ENCODE results near the gene TADA2A. TPM values are rescaled to one million over a fixed set of nuclear protein-coding genes. Genes with fewer than 3 reads are reported as not detected.
"Not testable (repeated sequence)": the region's sequence is repeated elsewhere in the genome, so short reads cannot be mapped to it uniquely, and the experiment has no call there.

Gene TADA2A
- total and polyA plus RNA-seq, 2 donors = 12.4 to 33.9 TPM

DNA sequence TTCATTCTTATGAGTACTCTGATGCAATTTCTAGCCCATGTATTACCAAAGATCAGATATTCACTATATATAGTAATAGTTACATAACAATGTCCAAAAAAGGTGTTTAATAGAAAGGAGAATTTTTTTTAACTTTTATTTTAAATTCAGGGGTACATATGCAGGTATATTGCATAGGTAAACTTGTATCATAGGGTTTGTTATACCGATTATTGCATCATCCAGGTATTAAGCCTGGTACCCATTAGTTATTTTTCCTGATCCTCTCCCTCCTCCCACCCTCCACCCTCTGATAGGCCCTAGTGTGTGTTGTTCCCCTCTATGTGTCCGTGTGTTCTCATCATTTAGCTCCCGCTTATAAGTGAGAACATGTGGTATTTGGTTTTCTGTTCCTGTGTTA is 51.1 kb downstream of the TADA2A start:
- not testable (repeated sequence) for H3K36me3 ChIP-seq (ENCODE audit: insufficient read depth); H3K27ac ChIP-seq (ENCODE audit: low read depth); H3K4me1 ChIP-seq (ENCODE audit: insufficient read depth); H3K4me3 ChIP-seq (ENCODE audit: low read depth, low read length); DNase-seq (ENCODE audit: extremely low spot score)
- 57% methylated on average over 3 of the region's 3 CpGs for WGBS

DNA sequence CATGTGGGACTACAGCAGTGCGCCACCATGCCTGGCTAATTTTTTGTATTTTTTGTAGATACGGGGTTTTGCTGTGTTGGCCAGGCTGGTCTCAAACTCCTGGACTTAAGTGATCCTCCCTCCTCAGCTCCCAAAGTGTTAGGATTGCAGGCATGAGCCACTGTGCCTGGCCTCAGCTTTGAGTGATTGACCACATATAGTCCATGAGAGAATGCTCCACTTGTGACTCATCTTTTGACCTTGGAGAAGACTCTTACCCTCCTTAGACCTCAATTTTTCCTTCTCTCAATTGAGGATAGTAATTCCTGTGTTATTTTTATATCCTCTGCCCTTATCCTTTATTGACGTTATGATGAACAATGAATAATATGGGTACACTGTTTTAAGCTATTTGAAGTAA is 52.1 kb downstream of the TADA2A start:
- Histone ChIP-seq H3K36me3 (ENCODE audit: insufficient read depth) (no peaks in the 10 kb centered on the region), H3K4me3 (ENCODE audit: low read depth, low read length) (no peak overlapping the region), H3K27ac (ENCODE audit: low read depth) (no peak overlapping the region), H3K4me1 (ENCODE audit: insufficient read depth) (no peaks in the 10 kb centered on the region)
- no peak for DNase-seq (ENCODE audit: extremely low spot score)
- WGBS = 95% methylated on average over 3 of the region's 3 CpGs

DNA sequence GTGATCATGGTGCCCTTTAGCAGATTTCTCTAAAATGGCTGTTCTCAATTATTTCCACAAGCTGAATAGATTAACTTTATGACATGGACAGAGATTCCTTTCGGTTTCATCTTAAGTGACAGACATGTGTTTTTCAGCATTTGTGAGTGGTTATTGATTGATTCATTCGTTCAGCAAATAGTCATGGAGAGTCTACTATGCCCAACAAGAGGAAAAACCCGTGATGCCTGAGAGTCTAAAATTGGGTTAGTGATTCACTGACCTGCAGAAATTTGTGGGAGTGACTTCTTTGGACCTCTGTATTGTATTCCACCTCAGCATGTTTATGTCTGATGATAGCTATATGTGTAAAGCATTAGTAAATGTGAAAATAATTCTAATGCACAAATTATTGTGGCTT is 55.0 kb downstream of the TADA2A start:
- 91% methylated on average over 3 of the region's 3 CpGs for WGBS
- no peak for DNase-seq (ENCODE audit: extremely low spot score)
- H3K36me3 ChIP-seq (ENCODE audit: insufficient read depth) = peaks cover 2% of the 10 kb centered on the region

DNA sequence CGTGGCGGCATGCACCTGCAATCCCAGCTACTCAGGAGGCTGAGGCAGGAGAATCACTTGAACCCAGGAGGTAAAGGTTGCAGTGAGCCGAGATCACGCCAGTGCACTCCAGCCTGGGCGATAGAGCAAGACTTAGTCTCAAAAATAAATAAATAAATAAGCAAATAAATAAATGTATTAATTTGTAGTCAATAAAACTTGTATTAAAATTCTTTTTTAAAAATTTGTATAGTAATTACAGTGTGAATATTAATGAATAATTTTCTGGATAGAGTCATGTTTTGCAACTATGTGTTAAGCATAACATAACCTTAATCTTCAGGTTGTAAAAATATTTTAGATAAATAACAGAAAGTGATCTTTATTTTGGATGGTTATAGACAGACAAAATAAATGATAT is 55.8 kb downstream of the TADA2A start:
- Histone ChIP-seq H3K4me3 (ENCODE audit: low read depth, low read length) (no peak overlapping the region), H3K36me3 (ENCODE audit: insufficient read depth) (peaks cover 2% of the 10 kb centered on the region), H3K4me1 (ENCODE audit: insufficient read depth) (no peaks in the 10 kb centered on the region), H3K27ac (ENCODE audit: low read depth) (no peak overlapping the region)
- no peak for DNase-seq (ENCODE audit: extremely low spot score)
- 97% methylated on average over 5 of the region's 5 CpGs for WGBS

More for the DNA sequence above, 55.0 kb downstream of the TADA2A start:
- H3K4me3 ChIP-seq (ENCODE audit: low read depth, low read length) = no peak overlapping the region
- H3K27ac ChIP-seq (ENCODE audit: low read depth) = no peak overlapping the region
- H3K4me1 ChIP-seq (ENCODE audit: insufficient read depth) = no peaks in the 10 kb centered on the region

DNA sequence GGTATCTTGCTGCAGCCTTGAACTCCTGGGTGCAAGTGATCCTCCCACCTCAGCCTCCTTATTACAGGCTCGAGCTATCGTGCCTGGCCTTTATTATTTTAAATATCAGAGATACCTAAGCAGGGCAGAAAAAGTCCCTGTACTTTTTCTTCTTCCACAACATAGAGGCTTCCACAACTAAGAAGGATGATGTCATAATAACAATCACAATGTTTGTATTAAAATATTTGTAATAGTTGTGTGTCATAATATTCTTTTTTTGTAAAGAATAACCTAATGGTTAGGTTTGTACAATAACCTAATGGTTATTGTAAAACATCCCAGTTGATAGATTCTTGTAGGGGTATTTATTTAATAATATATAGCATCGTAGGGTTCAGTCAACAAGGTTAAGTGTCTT is 56.4 kb downstream of the TADA2A start:
- Histone ChIP-seq H3K36me3 (ENCODE audit: insufficient read depth) (peaks cover 2% of the 10 kb centered on the region), H3K4me3 (ENCODE audit: low read depth, low read length) (no peak overlapping the region)
- WGBS = 94% methylated on average over 3 of the region's 3 CpGs

DNA sequence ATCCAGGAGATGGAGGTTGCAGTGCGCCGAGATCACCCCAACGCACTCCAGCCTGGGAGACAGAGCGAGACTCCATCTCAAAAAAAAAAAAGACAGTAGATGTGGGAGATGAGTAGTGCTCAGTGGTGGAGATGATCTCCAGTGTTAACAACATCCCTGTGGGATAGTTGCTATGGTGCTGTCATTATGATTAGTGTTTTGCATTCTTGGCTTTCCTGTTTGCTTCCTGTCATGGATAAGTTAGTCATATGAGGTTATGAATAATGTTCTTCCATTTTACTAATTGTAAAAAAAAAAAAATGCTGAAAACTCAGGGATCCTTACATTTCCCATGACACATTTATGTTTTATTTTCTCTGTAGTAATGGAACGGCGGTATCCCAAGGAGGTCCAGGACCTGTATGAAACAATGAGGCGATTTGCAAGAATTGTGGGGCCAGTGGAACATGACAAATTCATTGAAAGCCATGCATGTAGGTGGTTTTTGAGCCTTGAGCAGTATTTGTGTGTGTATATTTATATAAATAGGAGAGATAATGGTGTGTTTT is 58.5 kb downstream of the TADA2A start:
- no peak for DNase-seq (ENCODE audit: extremely low spot score)
- Histone ChIP-seq H3K4me3 (ENCODE audit: low read depth, low read length) (no peak overlapping the region), H3K27ac (ENCODE audit: low read depth) (no peak overlapping the region), H3K36me3 (ENCODE audit: insufficient read depth) (peaks cover 2% of the 10 kb centered on the region), H3K4me1 (ENCODE audit: insufficient read depth) (no peaks in the 10 kb centered on the region)
- WGBS = 94% methylated on average over 7 of the region's 7 CpGs

More for the DNA sequence above, 56.4 kb downstream of the TADA2A start:
- H3K4me1 ChIP-seq (ENCODE audit: insufficient read depth) = no peaks in the 10 kb centered on the region
- DNase-seq (ENCODE audit: extremely low spot score) = no peak
- H3K27ac ChIP-seq (ENCODE audit: low read depth) = no peak overlapping the region

DNA sequence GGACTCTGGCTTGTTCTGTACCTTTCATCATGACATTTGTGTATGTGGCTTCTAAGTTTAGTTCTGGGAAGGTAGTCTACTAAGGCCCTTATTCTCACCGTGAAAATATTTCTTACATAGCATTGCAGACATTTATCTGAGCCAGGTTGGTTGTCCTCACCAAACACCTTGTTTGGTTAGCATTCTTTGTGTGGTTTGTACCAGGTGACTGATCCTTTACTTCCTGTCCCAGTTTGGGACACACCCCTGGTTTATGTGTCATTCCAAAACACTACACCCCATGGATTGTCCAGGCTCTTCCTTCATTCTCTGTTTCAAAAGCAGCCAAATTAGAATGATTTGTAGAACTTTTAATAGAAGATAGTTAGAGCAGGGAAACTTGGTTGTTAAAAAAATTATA is 59.8 kb downstream of the TADA2A start:
- whole genome bisulfite sequencing = 97% methylated on average over 1 of the region's 1 CpG
- H3K36me3 ChIP-seq (ENCODE audit: insufficient read depth) = peaks cover 7% of the 10 kb centered on the region
- no peaks in the 10 kb centered on the region for H3K4me1 ChIP-seq (ENCODE audit: insufficient read depth)
- no peak overlapping the region for H3K27ac ChIP-seq (ENCODE audit: low read depth)
- no peak for DNase-seq (ENCODE audit: extremely low spot score)
- no peak overlapping the region for H3K4me3 ChIP-seq (ENCODE audit: low read depth, low read length)

DNA sequence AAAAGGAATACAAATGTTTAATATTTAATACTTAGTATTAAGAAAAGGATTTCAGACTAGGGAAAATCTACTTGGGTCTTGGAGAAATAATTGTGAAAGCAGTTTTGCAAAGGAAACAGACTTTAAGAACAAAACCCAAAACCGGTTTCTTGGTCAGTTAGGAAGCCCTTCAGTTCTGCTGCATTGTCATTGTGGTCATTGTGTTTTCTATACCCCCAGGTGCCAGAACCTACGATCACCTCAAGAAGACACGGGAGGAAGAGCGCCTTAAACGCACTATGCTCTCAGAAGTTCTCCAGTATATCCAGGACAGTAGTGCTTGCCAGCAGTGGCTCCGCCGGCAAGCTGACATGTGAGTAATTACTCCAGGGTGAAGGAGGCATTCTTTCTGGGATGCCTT is 63.5 kb downstream of the TADA2A start:
- no peak for DNase-seq (ENCODE audit: extremely low spot score)
- WGBS = 92% methylated on average over 7 of the region's 7 CpGs
- H3K4me1 ChIP-seq (ENCODE audit: insufficient read depth) = no peaks in the 10 kb centered on the region
- no peak overlapping the region for H3K27ac ChIP-seq (ENCODE audit: low read depth)
- peaks cover 8% of the 10 kb centered on the region for H3K36me3 ChIP-seq (ENCODE audit: insufficient read depth)
- no peak overlapping the region for H3K4me3 ChIP-seq (ENCODE audit: low read depth, low read length)

DNA sequence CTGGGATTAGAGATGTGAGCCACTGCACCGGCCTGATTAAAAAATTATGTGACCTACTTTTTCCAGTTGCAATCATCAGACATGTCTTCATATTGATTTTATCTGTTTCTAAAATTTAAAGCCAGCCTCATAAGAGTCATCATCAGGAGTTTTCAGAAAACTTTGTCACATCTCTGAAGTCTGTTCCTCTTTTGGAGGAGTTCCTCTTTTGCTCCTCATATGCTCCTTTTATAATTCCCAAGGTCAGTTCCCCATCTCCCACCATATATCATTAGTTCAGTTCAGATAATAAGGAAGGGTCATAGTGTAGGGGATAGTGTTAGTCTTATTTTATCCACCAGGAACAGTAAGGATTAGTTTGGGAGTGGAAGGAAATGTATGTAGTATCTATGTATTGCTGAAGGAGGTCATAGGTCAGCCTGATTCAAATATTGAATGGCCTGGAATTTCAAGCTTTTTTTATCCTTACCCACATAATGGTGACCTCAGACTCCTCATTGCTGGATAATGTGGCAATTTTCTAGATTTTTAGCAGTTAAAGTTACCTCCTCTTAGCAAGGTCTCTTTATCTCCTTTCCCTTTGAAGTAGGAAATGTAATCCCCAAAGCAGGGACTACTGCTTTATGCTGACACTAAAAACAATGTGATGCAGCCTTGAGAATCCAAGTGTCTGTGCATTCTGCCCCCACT is 69.2 kb downstream of the TADA2A start:
- no peaks in the 10 kb centered on the region for H3K4me1 ChIP-seq (ENCODE audit: insufficient read depth)
- H3K4me3 ChIP-seq (ENCODE audit: low read depth, low read length) = no peak overlapping the region
- DNase-seq (ENCODE audit: extremely low spot score) = no peak
- peaks cover 7% of the 10 kb centered on the region for H3K36me3 ChIP-seq (ENCODE audit: insufficient read depth)
- 83% methylated on average over 1 of the region's 1 CpG for WGBS
- H3K27ac ChIP-seq (ENCODE audit: low read depth) = no peak overlapping the region

DNA sequence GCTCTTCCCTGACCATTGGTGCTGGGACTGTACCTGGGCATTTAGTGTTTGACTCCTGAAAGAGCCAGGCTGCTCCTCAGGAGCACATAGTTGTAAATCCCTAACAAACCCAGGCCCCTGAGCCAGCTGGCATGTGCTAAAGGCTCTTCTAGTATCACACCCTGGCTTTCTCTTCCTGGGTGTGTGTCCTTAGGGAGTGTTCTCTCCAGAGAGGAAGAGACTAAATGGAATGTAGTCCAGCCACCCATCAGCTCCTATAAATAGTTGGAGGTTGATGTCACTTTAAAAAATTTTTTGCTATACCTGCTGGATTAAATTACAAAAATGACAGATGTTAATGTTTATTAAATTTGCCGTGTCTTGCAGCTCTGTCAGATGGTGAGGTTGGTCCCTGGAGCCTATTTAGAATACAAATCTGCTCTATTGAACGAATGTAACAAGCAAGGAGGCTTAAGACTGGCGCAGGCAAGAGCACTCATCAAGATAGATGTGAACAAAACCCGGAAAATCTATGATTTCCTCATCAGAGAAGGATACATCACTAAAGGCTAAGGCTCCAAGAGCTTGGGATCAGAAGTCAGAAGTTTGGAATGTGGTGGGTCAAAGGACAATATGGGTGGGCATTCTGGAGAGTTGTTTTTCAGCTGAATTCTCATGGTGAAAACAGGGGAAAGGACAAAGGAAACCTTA is 69.9 kb downstream of the TADA2A start:
- Histone ChIP-seq H3K36me3 (ENCODE audit: insufficient read depth) (peaks cover 5% of the 10 kb centered on the region), H3K27ac (ENCODE audit: low read depth) (no peak overlapping the region), H3K4me1 (ENCODE audit: insufficient read depth) (no peaks in the 10 kb centered on the region), H3K4me3 (ENCODE audit: low read depth, low read length) (no peak overlapping the region)
- no peak for DNase-seq (ENCODE audit: extremely low spot score)
- WGBS = 75% methylated on average over 4 of the region's 4 CpGs

DNA sequence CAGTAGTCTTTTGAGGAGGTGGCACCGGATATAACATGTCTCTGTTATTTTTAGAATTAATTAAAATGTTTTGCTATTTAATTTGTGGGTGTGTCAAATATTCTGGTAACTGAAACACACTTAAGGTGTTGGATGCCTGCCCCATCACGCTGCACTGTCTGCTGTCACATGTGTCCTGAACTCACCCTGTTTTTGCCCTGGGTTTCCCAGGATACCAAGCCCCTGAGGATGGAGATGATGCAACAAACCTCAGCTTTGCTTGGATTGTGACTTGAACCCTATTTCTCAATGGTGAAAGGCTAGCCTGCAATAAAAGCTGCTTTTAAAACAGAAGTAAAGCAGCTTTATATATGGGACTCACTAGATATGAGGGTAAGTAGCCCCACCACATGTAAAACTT is 71.5 kb downstream of the TADA2A start:
- Histone ChIP-seq H3K4me1 (ENCODE audit: insufficient read depth) (no peaks in the 10 kb centered on the region), H3K4me3 (ENCODE audit: low read depth, low read length) (no peak overlapping the region), H3K36me3 (ENCODE audit: insufficient read depth) (peaks cover 5% of the 10 kb centered on the region), H3K27ac (ENCODE audit: low read depth) (no peak overlapping the region)
- no peak for DNase-seq (ENCODE audit: extremely low spot score)
- 83% methylated on average over 2 of the region's 2 CpGs for WGBS

DNA sequence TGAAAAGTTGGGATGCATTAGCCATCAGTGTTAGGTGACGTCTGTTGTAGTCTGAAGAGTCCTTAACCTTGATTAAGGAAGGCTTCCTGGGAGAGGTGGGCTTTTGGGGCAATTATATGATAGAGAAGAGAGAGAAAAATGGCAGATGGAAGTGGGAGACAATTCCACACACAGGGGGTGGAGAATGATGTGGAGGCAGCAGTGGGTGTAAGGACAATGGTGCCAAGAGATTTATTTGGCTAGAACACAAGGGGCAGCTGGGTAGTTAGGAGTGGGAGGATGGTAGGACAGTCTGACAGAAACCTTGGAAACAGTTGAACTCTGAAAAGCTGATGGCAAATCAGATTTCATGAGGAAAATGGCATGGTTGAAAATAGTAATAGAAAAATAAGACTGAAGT is 72.3 kb downstream of the TADA2A start:
- H3K36me3 ChIP-seq (ENCODE audit: insufficient read depth) = peaks cover 5% of the 10 kb centered on the region
- DNase-seq (ENCODE audit: extremely low spot score) = no peak
- H3K4me1 ChIP-seq (ENCODE audit: insufficient read depth) = no peaks in the 10 kb centered on the region
- no peak overlapping the region for H3K27ac ChIP-seq (ENCODE audit: low read depth)
- WGBS = 93% methylated on average over 1 of the region's 1 CpG
- no peak overlapping the region for H3K4me3 ChIP-seq (ENCODE audit: low read depth, low read length)

DNA sequence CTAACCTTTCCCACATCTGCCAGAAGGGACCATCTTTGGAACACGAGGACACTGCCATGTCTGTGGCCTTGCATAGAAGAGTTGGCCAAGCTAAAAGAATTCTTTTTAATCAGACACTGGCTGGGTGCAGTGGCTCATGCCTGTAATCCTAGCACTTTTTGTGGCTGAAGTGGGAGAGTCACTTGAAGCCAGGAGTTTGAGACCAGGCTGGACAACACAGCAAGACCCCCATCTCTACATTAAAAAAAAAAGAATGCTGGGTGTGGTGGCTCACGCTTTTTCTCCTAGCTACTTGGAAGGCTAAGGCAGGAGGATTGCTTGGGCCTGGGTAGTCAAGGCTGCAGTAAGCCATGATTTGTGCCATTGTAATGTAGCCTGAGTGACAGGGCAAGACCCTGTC is 73.7 kb downstream of the TADA2A start:
- WGBS = 83% methylated on average over 2 of the region's 2 CpGs
- no peak for DNase-seq (ENCODE audit: extremely low spot score)
- no peak overlapping the region for H3K27ac ChIP-seq (ENCODE audit: low read depth)
- H3K4me3 ChIP-seq (ENCODE audit: low read depth, low read length) = no peak overlapping the region
- peaks cover 5% of the 10 kb centered on the region for H3K36me3 ChIP-seq (ENCODE audit: insufficient read depth)
- H3K4me1 ChIP-seq (ENCODE audit: insufficient read depth) = no peaks in the 10 kb centered on the region

DNA sequence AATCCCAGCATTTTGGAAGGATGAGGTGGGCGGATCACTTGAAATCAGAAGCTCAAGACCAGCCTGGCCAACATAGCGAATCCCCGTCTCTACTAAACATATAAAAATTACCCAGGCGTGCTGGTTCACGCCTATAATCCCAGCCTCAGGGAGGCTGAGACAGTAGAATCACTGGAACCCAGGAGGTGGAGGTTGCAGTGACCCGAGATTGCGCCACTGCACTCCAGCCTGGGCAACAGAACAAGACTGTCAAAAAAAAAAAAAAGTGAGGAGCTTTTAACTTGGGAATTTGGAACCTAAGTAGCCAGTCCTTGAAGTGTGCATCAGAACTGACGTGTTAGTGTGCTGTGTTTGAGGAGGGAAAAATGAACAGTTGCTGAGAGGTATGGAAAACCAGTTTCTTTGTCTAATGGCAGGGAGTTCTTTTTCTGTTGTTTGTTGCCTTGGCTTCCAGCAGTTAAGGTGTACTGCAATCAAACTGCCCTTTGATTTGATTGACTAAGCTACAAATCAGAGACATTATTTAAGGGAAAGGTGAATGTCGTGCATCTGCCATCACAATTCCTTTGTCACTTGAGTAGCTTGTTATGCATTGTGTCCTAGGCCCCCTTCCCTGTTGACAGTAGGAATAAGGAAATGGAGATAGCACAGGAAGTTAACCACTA is 74.4 kb downstream of the TADA2A start:
- no peak overlapping the region for H3K27ac ChIP-seq (ENCODE audit: low read depth)
- WGBS = 88% methylated on average over 9 of the region's 9 CpGs
- H3K36me3 ChIP-seq (ENCODE audit: insufficient read depth) = peaks cover 5% of the 10 kb centered on the region
- DNase-seq (ENCODE audit: extremely low spot score) = no peak
- no peak overlapping the region for H3K4me3 ChIP-seq (ENCODE audit: low read depth, low read length)
- no peaks in the 10 kb centered on the region for H3K4me1 ChIP-seq (ENCODE audit: insufficient read depth)
